NCI-H1930 (cell line): ENCODE data around the gene CACNA1B.

Experiments used
- DNase-seq, 2 experiments: peaks; one replicate each; lab custom pipeline; 2025; lab: John Stamatoyannopoulos, UW

The CACNA1B gene

DNA sequence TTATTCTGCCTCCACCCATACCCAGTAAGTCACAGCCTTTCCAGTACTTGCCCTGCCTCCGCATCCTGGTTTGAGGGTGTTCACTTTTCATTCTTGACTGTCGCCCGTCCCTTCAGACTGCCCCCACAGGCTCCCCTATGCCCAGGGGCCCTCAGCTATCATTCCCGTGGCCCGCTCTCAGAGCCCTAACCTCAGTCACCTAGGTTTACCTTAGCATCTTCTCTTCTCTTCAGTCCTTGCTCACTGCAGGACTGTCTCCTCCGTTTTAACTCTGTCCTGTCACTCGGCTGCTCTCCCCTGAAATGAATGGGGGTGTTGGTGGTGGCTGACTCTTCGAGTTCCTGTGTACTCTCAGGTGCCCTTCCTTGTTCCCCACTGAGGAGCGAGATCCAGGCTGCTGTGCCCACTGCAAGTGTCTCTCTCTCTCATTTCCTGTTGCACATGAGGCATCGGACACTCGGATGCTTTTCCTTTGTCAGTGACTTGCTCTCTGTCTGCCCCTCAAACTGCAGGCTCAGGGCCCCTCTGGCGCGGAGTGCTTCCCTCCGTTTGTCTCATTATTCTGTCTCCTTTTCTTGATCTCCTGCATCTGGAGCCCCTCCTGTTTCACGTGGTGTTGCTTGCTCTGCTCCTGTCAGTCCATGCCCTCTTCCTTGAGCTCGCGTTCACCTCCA lies 89.8 kb downstream of the CACNA1B start:
- DNase-seq, result no peak

DNA sequence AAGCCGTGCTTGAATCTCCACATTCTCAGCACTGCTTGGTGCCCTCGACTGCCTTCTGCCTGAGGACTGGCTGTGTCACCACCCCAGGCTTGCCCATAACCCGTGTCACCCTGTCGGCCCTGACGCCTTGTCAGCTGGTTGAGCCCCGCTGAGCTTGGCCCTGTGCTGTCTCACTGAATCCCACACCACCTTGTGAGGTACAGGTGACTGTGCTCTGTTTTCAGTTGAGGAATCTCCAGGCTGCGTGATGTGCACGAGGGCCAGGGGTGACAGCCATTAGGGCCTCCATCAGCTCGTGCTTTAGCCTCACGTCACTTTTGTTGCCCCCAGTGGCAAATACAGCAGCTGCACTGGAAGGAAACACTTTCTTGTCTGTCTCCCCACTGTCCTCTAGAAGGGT lies 90.7 kb downstream of the CACNA1B start:
- no peak for DNase-seq

DNA sequence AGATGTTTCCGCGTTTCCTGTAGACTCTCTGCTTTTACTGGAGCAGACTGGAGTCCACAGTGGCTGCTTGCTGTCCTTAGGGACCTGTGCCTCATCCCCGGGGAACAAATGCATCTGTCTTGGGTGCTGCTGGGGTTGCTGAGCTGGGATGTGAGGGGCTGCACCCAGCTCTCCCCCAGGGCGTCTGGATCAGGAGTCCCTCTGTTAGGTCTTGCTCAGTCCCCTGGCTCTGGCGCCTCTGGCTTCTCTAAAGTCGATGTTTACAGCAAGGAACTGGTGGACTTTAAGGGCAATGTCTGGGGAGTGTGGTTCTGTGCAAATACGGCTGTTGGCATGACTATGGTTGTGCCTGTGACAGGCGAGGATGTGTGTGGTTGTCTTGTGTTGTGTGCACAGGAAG lies 91.4 kb downstream of the CACNA1B start:
- DNase-seq, result no peak

DNA sequence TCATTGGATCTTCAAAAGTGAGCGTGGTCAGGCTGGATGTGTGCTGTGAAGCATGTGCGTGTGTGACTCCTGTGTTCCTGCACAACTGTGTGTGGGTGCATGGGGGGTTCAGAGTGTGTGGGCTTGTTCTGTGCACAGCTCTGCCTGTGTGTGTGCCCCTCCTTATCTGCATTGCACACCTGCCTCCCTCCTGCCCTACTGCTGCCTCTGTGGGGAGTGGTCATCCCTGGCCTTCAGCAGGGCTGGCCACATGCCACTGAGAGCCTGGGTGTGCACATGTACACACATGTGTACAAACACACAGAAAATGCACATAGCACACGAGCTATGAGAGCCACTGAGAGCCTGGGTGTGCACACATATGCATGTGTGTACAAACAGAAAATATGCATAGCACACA lies 92.1 kb downstream of the CACNA1B start:
- DNase-seq, result no peak

DNA sequence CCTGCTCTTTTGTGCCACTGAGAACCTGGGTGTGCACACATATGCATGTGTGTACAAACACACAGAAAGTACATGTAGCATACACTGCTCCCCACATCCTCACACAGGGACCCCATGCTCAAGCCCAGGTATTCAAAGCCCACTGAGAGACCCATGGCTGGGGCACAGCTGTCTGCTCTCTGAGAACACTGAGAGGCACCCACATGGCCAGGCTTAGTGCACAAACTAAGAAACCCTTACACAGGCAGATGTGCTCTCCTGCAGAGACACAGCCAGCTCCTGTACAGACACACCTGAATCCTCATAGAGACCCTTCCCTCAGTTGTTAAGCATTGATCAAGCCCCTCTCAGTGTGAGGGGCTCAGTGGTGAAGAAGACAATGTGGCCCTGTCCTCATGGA lies 92.5 kb downstream of the CACNA1B start:
- DNase-seq, result no peak

DNA sequence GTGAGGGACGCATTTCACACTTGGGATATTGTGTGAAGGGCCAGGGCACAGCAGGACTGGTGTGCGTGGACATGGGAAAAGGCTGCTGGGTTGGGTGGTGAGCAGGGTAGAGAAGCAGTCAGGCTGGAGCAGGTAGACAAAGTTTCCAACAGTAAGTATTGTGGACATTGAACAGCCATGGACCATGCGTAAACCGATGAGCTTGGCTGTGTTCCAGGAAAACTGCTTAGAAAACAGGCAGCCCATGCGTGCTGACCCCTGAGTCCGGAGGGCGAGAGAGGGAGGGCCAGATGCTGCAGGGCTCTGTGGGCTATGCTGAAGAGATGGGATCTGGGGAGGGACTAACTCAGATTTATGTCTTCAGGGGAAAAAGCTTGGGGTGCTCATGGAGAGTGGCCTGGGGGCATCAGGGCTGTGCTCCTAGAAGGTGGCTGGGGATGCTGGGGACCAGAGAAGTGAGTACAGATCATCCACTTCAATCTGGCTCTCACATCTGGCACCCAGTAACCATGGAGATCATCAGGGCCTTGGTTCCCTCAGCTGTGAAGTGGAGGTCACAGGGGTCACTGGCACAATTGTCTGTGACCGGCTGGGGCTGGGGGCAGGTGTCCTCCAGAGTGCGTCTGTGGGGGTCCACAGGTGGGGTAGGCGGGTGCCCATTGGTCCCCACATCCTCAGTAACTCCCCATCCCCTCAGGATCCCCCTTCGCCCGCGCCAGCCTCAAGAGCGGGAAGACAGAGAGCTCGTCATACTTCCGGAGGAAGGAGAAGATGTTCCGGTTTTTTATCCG lies 93.3 kb downstream of the CACNA1B start:
- DNase-seq, result no peak

DNA sequence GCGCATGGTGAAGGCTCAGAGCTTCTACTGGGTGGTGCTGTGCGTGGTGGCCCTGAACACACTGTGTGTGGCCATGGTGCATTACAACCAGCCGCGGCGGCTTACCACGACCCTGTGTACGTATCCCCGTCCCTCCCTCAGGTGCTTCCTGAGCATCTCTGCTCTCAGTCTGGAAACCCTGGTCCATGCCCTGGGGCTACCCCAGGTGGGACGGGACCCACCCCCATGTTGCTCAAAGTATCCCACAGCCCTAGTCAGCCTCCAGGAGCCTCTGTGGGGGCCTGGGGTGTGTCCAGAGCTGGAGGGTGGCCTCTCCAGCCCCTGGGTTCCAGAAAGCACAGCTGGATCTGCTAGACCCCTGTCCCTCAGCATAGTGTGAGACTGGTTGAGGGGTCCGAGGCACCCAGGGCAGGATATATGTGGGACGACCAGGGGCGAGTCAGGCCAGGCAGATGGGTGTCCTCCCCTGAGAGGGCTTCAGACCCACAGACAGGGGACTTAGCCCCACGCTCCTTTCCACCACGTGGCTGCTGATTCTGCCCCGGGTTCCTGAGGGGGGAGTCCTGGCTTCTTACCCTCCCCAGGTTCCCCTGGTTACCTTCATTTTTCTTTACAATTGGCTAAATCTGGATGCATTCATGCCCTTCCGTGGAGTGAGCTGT lies 94.0 kb downstream of the CACNA1B start:
- DNase-seq, result no peak

DNA sequence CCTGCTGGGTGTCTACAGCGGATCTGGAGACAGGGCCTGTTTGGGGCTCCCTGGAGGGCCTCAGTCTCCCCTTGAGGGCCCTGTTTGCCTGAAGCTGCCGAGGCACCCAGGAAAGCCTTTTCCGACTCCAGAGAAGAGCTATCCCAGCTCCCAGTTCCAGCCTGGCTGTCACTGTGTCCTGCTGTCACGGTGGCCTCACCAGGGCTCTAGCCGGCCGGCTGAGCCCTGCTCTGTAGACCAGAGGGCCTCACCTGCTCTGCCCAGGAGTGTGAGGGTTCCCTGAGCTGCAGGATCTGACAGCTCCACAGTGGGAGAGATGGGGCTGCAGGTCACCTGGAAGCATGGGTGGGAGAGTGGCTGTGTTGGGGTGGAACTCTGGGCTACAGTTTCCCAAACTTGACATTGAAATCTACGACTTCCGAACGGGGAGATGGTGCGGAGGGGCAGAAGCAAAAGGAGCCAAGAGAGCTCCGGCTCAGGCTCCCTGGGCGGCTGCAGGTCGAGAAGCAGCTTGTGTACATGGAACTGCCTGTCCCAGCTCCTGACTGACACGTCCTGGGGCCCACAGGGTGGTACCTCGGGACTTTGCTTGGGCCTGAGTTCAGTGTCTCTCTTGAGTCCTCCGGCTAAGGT lies 94.9 kb downstream of the CACNA1B start:
- no peak for DNase-seq

DNA sequence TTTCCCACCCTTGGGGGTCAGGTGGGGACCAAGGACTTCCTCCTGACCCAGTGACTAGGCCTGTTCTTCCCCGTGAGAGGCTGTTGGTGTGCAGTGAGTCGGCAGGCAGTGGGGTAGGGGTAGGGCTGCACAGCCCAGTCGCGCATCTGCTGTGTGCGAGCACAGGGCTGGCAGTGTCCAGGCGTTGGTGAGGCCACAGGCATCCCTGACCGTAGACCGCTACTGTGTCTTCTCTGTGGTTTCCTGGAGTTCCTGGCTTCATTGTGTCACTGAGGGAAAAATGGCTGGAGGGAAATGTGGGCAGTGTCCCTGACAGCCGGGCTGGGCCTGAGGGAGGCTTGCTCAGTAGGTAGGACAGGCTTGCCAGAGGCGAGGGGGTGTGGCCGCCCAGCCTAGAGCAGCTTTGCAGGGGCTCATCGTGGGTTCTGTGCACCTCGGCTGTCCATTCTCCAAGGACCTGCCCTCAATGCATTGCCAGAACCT lies 95.4 kb downstream of the CACNA1B start:
- no peak for DNase-seq

DNA sequence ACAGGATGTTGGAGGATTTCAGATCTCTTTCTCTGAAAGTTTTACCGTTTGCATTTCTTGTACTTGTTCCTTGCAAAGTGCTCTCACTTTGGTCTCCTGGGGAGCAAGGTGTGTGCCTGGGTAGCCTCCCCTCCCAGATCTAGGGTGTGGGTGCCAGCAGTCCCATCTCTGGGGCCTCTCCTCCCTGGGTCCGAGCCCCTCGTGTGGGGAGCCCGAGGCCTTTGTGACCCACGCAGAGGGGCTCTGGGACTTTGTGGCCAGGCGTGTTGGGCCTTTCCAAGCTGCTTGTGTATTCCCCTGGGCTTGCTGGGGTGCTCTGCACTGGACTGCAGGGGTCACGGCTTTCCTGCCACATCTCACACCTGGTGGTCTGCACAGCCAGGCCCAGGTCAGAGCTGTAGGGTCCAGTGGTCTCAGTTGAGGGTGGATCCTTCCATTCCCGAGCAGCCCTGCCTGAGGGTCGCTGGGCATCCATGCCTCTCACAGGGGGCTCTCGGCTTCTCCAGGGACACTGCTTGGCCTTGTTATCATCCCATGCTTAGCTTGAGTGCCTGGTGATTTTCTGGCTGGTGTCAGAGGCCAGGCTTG lies 96.3 kb downstream of the CACNA1B start:
- no peak for DNase-seq

DNA sequence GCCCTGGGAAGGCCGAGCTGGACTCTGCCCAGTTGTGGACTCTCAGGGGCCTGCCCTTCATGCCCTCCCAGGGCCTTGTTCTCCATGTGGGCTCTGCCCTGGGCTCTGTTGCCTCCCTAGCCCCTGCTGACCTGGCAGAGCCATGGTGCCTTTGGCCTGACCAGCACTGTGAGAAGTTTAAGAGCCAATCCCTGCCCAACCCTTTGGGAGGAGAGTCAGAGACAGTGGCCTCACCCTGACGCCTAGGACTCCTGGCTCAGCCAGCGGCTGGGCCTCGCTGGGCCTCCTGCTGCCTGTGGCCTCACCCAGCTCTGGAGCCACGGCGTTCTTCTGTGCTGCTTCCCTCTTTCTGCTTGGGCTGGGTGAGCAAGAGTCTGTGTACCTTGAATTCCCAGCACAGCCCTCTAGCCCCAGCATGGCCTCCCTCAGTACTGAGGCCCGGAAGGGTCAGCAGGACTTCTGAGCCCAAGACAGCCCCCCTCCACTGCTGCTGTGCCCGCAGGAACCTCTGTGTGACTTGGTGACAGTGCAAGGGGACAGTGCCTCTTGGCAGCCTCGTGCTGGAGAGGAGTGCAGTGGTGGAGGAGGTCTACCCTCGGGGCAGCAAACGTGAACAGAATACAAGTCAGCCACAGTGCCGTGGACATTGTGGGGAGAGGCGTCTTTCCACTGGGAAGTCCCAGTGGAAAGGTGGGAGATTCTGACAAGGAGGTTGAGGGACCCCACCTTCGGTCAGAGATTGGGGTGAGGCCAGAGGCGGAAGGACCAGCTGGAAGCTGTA lies 97.4 kb downstream of the CACNA1B start:
- no peak for DNase-seq

DNA sequence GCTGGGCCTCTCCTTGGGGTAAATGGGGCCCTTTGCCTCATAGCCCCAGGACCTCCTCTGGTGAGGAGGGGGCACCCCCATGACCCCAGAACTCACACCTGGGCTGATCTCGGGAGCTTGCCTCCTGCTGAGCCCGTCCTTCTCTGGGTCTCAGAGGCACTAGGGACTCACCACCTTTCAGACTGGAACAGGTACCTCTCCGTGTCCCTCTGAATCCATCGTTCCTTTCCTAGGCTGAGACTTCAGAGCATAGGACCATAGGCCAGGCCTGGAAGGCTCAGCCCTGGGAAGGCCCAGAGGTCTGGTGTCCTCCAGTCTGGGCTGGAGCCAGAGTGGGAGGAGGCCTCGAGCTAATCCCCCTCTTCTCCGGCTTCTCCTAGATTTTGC lies 97.9 kb downstream of the CACNA1B start:
- DNase-seq, result no peak

DNA sequence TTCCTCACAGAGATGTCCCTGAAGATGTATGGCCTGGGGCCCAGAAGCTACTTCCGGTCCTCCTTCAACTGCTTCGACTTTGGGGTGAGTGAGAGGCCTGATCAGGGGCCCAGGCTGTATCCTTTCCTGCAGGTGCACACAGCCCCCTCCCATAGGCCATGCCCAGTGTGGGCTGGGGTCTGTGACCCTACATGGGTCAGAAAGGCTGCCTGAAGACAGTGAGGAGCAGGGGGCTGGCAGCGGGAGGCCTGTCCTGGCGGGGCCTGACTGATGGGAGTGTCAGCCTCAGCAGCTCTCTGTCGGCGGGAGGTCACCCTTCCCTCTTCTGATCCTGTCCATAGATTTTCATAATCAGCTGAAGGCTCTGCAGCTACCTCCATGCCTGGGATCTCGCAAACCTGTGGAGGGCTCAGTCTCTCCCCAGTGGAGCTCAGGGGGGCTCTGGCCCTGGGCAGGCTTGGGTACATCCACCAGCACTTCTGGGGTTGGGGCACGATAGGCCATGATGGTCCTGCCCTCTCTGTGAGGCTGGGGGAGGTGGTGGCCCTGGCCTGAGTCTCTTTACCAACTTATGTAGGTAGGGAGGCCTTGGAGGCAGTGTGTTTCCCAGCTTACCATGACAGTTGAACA lies 98.5 kb downstream of the CACNA1B start:
- DNase-seq, result no peak

DNA sequence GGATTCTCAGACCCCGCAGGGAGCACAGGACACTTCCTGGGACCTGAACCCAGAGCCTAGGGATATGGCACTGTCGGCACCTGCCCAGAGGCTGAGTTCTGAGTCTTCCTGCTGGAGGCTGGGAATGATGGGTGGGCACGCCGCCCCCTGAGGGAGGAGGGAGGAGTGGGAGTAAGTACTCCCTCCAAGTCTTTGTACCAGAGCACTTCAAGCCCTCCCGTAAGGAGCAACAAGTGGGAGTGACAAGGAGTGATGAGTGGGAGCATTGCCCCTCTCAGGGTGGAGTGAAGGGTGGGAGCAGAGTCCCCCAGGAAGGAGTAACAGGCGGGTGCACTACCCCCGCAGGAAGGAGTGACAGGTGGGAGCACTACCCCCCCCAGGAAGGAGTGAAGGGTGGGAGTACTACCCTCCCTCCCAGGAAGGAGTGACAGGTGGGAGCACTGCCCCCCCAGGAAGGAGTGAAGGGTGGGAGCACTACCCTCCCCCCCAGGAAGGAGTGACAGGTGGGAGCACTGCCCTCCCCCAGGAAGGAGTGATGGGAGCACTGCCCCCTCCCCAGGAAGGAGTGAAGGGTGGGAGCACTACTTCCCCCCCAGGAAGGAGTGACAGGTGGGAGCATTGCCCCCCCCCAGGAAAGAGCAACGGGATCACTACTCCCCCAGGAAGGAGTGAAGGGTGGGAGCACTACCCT lies 100.1 kb downstream of the CACNA1B start:
- DNase-seq, result no peak

DNA sequence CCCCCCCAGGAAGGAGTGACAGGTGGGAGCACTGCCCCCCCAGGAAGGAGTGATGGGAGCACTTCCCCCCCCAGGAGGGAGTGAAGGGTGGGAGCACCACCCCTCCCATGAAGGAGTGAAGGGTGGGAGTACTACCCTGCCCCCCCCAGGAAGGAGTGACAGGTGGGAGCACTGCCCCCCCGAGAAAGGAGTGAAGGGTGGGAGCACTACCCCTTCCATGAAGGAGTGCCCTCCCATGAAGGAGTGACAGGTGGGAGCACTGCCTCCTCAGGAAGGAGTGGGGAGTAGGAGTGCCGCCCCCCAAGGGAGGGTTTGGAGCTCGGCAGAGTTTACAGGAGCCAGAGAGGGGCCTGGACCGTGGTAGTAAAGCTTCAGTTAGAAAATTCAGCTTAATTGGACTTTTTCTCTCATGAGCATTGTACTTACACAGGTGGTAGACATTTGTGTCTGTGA lies 100.7 kb downstream of the CACNA1B start:
- no peak for DNase-seq

DNA sequence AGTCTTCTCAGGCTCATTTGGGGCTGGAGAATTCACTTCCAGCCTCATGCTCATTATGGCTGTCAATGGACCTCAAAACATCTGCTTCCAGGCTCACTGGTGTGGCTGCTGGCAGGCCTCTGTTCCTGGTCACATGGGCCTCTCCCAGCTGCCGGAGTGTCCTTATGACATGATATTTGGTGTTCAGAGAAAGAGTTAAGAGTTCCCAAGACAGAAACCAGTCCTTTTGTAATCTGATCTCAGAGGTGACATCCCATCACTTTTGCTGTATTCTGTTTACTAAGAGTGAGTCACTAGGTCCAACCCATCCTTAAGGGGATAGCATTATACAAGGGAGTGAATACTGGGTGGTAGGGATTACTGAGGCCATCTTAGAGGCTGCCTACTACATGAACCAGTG lies 104.6 kb downstream of the CACNA1B start:
- DNase-seq, result no peak

DNA sequence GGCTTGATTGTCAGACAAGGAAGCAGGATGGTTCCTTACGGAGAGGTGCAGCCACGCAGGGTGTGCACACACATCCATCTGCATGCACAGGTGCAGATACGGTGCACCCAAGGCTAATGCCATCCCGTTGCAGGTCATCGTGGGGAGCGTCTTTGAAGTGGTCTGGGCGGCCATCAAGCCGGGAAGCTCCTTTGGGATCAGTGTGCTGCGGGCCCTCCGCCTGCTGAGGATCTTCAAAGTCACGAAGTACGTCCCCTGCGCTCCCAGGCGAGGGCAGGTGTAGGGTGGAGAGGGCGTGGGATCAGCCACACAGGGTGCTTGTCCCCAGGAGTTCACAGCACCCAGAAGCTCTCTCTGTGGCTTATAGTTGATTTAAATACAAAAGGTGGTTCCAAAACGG lies 106.4 kb downstream of the CACNA1B start:
- no peak for DNase-seq

DNA sequence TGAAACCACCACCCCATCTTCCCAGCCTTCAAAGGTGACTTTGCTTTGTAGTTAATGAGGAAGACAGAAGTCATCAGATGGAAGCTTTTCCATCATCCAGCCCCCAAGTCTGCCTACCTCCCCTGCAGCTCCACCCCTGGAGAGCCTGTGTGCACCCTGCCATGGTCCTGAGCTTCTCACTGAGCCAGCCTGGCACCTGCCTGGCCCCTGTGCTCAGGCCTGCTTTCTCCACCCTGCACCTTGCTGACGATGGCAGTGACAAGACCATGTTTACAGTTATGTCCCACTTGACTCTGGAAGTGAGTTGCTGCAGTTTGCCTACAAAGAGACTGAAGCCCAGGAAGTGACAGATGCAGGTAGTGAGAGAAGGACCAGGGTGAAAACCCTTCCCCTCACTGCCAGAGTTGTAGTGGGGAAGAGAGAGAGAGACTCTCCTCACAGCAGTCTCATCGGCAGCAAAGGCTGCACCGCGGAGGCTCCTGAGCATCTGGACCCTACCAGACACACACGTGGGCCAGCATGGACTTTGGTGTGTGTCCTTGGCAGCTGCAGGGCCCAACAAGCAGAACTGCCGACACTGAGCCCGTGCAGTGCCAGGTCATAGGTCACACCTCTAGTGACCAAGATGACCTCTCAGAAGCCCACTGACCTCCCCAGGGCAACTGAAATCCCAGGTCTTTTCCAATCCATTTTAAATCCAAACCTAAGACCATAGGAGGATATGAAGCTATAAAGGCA lies 107.1 kb downstream of the CACNA1B start:
- DNase-seq, result no peak

DNA sequence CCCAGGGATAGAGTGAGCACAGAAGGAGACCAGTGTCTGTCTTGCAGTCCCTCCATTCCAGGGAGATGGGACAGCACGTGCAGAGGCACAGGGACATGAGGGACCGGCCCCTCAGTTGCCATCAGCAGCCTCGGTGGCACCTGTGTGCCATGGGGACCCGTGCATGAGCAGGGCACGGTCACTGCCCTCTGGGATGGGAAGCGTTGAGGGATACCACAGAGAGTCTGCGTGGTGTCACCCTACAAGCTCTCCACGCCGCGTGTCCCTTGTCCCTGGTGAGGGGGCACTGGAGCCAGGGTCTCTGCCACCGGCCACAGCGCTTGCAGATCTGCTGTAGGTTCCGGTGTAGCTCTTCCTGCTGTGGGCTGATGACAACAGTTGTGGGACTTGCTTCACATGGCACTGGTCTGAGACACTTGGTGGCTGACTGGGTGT lies 108.1 kb downstream of the CACNA1B start:
- DNase-seq, result no peak
